PC-9 (cell line): Measurements from ENCODE around the gene TTC28.

Experiments
- EZH2 ChIP-seq: fragments of 200-600 bp; sonication (generic); IDR thresholded peaks from 2 replicates; pipeline ENCODE4 v1.8.0; 2017; ENCODE audit warnings: antibody characterized with exemption, low read depth
- TF ChIP-seq, protein P1 (sequence below): fragments of 200-600 bp; sonication (generic); conservative IDR thresholded peaks from 2 replicates; pipeline ENCODE4 v1.6.1; 2017; ENCODE audit warnings: mixed run types, antibody characterized with exemption, mild to moderate bottlenecking, moderate library complexity

GRCh38 chr22:28017558-28017820 is 662.2 kb downstream of the TTC28 start:
- TF ChIP-seq, protein P1, sequence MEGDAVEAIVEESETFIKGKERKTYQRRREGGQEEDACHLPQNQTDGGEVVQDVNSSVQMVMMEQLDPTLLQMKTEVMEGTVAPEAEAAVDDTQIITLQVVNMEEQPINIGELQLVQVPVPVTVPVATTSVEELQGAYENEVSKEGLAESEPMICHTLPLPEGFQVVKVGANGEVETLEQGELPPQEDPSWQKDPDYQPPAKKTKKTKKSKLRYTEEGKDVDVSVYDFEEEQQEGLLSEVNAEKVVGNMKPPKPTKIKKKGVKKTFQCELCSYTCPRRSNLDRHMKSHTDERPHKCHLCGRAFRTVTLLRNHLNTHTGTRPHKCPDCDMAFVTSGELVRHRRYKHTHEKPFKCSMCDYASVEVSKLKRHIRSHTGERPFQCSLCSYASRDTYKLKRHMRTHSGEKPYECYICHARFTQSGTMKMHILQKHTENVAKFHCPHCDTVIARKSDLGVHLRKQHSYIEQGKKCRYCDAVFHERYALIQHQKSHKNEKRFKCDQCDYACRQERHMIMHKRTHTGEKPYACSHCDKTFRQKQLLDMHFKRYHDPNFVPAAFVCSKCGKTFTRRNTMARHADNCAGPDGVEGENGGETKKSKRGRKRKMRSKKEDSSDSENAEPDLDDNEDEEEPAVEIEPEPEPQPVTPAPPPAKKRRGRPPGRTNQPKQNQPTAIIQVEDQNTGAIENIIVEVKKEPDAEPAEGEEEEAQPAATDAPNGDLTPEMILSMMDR, result no peak
- no peak for TF ChIP-seq EZH2
